Measurements from ENCODE around the gene TPMT.
A peak's percentile ranks its signal among the peaks of the same experiment; 100 is the strongest.
"Not testable (repeated sequence)": the region's sequence is repeated elsewhere in the genome, so short reads cannot be mapped to it uniquely, and the experiment has no call there.

The TPMT gene

DNA sequence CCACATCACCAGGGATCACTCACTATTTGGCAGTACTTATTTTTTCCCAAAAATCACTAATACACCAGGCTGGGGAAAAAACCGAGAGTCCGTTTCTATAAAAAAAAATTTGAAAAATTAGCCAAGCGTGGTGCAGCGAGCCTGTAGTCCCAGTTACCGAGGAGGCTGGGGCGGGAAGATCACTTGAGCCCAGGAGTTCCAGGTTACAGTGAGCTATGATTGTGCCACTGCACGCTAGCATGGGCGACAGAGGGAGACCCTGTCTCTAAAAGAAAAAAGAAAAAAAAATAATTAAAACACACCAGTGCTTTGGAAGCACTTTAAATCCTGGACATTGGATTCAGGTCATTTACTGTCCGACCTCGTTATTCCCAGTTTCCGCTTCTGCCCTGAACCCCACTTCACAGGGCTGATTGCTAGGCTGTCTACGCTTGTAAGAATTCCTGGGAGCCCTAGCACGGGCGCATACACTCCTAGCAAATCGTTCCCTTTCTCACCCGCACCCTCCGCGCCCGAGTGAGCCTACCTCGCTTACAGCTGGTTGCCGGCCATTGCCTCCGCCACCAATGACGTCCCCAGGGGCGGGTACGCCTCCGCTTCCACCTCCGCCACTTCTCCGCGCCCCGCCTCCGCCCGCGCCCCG, at the start of gene TPMT:
TSS of gene TPMT (minus strand) at position 571 of the 643 bp plus-strand sequence. CDS start 5,950 bp downstream, outside the sequence.
- peak; percentile 86 to 96 for DNase-seq

DNA sequence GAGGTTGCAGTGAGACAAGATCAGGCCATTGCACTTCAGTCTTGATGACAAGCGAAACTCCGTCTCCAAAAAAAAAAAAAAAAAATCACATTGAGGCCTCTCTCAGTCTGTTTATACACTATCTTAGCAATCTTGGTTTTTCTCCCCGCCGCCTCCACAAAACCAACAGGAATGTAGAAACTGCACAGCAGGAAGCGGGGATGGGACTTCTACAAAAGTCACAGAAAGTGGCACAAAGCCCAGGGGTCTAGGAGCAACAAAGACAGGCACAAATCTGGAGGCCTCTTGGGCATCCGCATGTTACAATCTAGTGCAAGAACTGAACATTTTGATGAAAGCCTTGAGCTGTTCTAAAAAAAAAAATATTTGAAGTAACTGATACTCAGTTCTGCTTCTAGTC, 48.9 kb upstream of the TPMT start:
- no peak for DNase-seq

- no peak for DNase-seq
Observed at GRCh38 chr6:18192026-18192425, 37.1 kb upstream of the TPMT start.

GRCh38 chr6:18189196-18189595, 34.3 kb upstream of the TPMT start:
- no peak for DNase-seq

GRCh38 chr6:18187701-18188100, 32.8 kb upstream of the TPMT start:
- DNase-seq: no peak

DNA sequence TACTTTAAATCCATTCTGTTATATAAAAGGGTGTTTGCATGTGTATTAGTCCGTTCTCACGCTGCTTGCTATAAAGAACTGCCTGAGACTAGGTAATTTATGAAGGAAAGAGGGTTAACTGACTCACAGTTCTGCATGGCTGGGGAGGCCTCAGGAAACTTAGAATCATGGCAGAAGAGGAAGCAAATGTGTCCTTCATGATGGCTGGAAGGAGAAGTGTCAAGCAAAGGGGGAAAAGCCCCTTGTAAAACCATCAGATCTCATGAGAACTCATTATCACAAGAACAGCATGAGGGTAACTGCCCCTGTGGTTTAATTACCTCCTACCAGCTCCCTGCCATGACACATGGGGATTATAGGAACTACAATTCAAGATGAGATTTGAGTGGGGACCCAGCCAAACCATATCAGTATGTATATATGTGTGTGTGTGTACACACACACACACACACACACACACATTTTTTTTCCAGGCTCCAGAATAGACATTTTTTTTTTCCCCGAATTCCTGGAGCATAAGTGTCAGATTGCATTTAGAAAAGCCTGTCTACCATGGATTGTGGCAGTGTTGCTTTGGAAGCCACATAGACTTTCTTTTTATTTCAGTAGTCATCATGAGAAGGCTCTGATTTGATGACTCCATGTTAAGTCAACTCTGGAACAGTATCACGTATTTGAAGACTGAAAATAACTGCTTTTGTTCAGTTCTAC, 31.8 kb upstream of the TPMT start:
- DNase-seq: no peak

DNA sequence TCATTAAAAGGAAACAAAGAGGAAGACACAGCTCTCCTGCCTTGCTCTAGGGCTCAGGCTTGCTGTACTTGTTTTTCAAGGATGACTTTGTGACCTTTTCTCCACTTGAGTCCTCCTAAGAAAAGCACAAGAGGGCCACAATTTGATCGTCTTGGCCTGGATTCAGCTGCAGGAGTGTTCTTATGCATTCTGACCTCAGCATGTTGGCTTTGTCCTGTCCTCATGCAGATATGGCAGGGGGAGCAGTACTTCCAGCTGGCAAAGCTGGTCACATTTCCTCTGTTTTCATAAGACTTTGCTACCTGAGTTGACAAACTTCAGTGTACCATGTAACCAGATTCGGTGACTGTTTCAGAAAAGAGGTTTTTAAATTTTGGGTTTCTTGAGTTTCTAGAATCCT, 31.2 kb upstream of the TPMT start:
- no peak for DNase-seq

- DNase-seq: no peak
Observed at GRCh38 chr6:18185624-18186023, 30.7 kb upstream of the TPMT start.

- no peak for DNase-seq
Observed at GRCh38 chr6:18183766-18184165, 28.9 kb upstream of the TPMT start.

DNA sequence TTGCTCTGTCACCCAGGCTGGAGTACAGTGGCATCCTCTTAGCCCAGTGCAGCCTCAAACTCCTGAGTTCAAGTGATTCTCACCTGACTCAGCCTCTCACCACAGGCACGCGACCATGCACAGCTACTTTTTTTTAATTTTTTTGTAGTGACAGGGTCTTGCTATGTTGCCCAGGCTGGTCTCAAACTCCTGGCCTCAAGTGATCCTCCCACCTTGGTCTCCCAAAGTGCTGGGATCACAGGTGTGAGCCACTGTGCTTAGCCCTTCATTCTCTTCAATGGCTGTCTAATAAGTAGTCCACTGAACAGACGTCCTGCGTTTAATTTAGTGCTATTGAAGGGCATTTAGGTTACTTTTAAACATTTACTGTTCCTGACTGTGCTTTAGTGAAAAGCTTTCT, 27.7 kb upstream of the TPMT start:
- no peak for DNase-seq

DNA sequence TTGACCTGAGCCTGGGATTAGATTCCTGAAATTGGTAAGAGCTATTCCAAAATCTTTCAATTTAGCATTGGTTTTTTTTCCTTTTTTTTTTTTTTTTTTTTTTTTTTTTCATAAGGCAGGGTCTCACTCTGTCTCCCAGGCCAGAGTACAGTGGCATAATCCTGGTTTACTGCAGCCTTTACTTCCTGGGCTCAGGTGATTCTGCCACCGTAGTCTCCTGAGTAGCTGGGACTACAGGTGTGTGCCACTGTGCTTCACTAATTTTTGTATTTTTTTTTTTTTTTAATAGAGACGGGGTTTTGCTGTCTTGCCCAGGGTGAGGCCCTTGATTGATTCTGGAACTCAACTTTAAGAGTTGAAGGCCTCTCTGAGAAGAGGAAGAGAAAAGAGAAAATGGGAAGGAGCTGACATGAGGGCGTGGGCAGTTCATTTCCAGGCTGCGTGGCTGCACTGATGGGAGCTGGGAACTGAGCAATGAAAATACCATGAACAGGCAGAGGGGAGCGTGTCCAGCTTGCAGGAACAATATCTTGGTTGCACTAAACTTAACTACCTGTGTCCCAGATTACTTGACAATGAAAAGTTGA, 25.0 kb upstream of the TPMT start:
- DNase-seq: no peak

DNA sequence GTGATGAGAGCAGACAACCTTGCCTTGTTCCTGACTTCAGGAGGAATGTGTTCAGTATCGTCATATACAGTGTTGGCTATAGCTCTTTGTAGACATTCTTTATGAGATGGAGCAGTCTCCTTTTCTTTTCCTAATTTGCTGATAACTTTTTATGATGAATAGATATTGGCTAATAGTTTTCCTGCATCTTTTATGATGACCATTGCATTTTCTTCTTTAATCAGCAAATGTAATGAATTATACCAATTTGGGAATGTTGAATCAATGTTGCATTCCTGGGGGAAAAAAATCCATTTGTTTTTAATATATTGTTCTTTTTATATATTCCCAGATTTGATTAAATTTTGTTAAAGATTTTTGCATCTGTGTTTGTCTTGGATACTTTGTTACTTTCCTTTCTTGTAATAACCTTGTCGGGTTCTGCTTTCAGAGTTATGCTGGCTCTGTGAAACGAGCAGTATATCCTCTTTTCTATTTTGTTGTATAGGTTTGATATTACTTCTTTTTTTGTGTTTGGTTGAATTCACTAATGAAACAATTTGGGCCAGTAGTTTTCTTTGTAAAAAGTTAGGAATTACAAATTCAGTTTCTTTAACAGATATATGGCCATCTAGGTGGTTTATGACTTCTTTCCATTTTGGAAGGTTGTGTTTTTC, 24.2 kb upstream of the TPMT start:
- no peak for DNase-seq

- DNase-seq: no peak
Observed at GRCh38 chr6:18177286-18177965, 22.5 kb upstream of the TPMT start.

DNA sequence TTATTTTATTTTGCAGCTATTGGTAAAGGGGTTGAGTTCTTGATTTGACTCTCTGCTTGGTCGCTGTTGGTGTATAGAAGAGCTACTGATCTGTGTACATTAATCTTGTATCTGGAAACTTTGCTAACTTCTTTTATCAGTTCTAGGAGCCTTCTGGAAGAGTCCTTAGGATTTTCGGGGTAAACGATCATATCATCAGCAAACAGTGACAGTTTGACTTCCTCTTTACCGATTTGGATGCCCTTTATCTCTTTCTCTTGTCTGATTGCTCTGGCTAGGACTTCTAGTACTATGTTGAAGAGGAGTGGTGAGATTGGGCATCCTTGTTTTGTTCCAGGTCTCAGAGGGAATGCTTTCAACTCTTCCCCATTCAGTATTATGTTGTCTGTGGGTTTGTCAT, 21.3 kb upstream of the TPMT start:
- DNase-seq: not testable (repeated sequence)

DNA sequence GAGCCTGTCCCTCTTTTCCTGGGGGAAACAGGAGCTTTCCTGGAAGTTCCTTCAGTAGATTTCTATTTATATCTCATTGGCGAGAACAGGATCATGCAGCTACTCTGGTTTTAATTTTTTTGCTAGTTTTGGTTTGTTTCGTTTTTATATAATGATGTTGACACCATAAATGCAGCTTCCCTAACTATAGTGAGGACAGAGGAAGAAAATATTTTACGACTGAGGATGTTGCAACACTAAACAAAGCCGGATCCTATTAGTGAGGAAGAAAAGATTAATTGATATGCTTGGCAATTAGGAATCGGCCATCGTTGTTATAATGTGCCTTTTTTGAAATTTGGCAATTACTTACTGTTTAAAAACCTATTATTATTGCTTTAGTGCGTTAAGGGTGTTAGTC, 17.0 kb upstream of the TPMT start:
- DNase-seq: no peak

DNA sequence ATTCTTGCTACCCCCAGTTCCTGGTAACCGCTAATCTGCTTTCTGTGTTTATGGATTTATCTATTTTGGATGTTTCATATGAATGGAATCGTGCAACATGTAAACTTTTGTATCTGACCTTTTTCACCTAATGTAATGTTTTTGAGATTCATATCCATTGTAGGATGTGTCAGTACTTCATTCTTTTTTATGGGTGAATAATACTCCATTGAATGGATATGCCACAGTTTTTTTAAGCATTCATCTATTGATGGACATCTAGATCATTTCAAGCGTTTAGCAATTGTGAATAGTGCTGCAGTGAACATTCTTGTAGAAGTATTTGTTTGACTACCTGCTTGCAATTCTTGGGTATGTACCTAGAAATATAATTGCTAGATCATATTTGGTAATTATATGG, 13.4 kb upstream of the TPMT start:
- DNase-seq: no peak

GRCh38 chr6:18166312-18167036, 11.6 kb upstream of the TPMT start:
- no peak for DNase-seq

DNA sequence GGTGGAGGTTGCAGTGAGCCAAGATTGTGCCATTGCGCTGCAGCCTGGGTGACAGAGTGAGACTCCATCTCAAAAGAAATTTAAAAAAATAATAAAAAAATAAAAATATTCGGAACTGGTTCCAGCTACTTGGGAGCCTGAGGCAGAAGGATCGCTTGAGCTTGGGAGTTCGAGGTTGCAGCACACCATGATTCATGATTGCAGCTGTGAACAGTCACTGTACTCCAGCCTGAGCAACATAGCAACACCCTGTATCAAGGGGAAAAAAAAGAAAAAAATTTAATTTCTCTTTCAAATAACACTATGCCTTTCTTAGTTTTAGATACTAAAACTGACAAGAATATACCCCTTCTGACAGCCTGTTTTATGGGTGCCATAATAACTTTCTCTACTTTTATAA, 10.9 kb upstream of the TPMT start:
- DNase-seq: no peak

GRCh38 chr6:18162401-18162800, 7.5 kb upstream of the TPMT start:
- DNase-seq: no peak

- DNase-seq: no peak
Observed at GRCh38 chr6:18161431-18161830, 6.6 kb upstream of the TPMT start.

DNA sequence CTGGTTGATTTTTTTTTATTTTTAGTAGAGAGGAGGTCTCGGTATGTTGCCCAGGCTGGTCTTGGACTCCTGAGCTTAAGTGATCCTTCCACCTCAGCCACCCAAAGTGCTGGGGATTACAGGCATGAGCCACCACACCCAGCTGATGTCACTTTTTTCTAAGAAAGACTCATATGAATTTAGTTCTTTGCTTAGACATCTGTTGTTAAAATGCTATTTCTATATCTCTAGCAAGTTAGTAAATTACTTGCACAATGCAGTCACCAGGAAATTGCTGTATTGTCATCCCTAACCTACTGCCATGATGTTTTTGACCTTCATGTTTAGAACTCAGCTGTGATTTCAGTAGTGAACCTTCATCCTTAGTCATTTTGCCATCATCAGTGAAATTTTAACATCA, 6.0 kb upstream of the TPMT start:
- no peak for DNase-seq

DNA sequence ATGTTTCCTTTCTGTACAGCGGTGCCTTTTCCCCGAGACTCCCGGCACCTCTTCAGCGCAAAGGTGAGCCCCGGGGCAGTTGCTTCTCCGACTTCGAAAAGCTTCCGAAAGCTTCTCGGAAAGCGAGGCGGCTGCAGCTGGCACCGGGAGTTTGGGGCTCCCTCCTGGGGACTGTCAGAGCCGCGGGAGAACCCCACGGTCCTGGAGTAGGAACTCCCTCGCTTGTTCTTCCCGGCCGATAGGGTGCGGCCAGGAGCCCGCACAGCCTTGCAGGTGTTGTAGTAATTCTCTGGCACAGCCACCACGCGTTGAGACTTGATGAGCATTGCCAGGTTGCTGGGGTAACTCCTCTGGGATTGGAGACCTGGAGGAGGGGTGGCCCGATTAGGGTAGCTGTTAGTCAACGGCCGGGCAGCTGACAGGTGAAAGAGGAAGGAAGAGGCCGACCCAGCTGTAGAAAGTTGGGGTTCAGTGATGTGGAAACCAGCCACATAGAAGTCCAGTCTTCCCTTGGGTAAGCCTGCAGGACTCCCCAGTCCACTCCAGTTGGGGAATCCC, 1.1 kb upstream of the TPMT start:
- DNase-seq: peak; percentile 41 to 63

Measured in SW 1271 (cell line).